Neural cell (in vitro differentiated cells): Measurements from ENCODE around the gene TBATA.

Experiments used
- CTCF ChIP-seq: fragments of 450-650 bp; IDR thresholded peaks from 2 replicates; pipeline ENCODE4 v1.5.1; 2014; ENCODE audit warnings: antibody characterized with exemption, mild to moderate bottlenecking, moderate library complexity; ENCODE audit not compliant: poor library complexity, severe bottlenecking
- EP300 ChIP-seq: fragments of 450-650 bp; conservative IDR thresholded peaks from 2 replicates; pipeline ENCODE4 v1.6.1; 2014; ENCODE audit warnings: antibody characterized with exemption, mild to moderate bottlenecking, moderate library complexity; ENCODE audit not compliant: poor library complexity, severe bottlenecking
- EZH2 ChIP-seq: fragments of 200-600, 300-800 bp; shearing (Covaris generic), sonication (generic); IDR thresholded peaks from 2 replicates; pipeline ENCODE4 v1.6.1; 2014; ENCODE audit warnings: antibody characterized with exemption, low read length, borderline replicate concordance, mild to moderate bottlenecking; ENCODE audit not compliant: insufficient read depth, poor library complexity, severe bottlenecking
- MXI1 ChIP-seq: fragments of 450-650 bp; conservative IDR thresholded peaks from 2 replicates; pipeline ENCODE4 v1.6.1; 2014; ENCODE audit warnings: antibody characterized with exemption, mild to moderate bottlenecking; ENCODE audit not compliant: poor library complexity, severe bottlenecking
- RAD21 ChIP-seq: fragments of 450-650 bp; conservative IDR thresholded peaks from 2 replicates; pipeline ENCODE4 v1.6.1; 2014; ENCODE audit warnings: antibody characterized with exemption, mild to moderate bottlenecking, moderate library complexity
- SMC3 ChIP-seq: fragments of 450-650 bp; conservative IDR thresholded peaks from 2 replicates; pipeline ENCODE4 v1.6.1; 2014; ENCODE audit warnings: antibody characterized with exemption, mild to moderate bottlenecking, moderate library complexity; ENCODE audit not compliant: poor library complexity
- TAF1 ChIP-seq: IDR thresholded peaks from 2 replicates; pipeline ENCODE4 v1.6.1; 2012; ENCODE audit warnings: low read depth
- TF ChIP-seq, protein P1 (sequence below): IDR thresholded peaks from 2 replicates; pipeline ENCODE4 v1.6.1; 2012; ENCODE audit warnings: borderline replicate concordance

- no peak for TF ChIP-seq RAD21
- TF ChIP-seq EP300, result no peak
- TF ChIP-seq CTCF, result no peak
- no peak for TF ChIP-seq SMC3
- no peak for TF ChIP-seq MXI1
- TF ChIP-seq, protein P1, sequence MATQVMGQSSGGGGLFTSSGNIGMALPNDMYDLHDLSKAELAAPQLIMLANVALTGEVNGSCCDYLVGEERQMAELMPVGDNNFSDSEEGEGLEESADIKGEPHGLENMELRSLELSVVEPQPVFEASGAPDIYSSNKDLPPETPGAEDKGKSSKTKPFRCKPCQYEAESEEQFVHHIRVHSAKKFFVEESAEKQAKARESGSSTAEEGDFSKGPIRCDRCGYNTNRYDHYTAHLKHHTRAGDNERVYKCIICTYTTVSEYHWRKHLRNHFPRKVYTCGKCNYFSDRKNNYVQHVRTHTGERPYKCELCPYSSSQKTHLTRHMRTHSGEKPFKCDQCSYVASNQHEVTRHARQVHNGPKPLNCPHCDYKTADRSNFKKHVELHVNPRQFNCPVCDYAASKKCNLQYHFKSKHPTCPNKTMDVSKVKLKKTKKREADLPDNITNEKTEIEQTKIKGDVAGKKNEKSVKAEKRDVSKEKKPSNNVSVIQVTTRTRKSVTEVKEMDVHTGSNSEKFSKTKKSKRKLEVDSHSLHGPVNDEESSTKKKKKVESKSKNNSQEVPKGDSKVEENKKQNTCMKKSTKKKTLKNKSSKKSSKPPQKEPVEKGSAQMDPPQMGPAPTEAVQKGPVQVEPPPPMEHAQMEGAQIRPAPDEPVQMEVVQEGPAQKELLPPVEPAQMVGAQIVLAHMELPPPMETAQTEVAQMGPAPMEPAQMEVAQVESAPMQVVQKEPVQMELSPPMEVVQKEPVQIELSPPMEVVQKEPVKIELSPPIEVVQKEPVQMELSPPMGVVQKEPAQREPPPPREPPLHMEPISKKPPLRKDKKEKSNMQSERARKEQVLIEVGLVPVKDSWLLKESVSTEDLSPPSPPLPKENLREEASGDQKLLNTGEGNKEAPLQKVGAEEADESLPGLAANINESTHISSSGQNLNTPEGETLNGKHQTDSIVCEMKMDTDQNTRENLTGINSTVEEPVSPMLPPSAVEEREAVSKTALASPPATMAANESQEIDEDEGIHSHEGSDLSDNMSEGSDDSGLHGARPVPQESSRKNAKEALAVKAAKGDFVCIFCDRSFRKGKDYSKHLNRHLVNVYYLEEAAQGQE, result no peak
- no peak for TF ChIP-seq TAF1
- TF ChIP-seq EZH2, result no peak
Observed at GRCh38 chr10:70806841-70807240, 21.7 kb upstream of the TBATA start.
